A673 (cell line): ENCODE measurements around the gene PALLD.

Experiments used
- CTCF ChIP-seq: fragments of 300-800, 200-600 bp; sonication (generic); conservative IDR thresholded peaks from 2 replicates; pipeline ENCODE4 v1.5.1; 2017; ENCODE audit warnings: low read depth, mild to moderate bottlenecking, antibody characterized with exemption, low read length, moderate library complexity, mixed read lengths
- EZH2 ChIP-seq: fragments of 200-600 bp; sonication (generic); IDR thresholded peaks from 2 replicates; pipeline ENCODE4 v1.6.1; 2017; ENCODE audit warnings: borderline replicate concordance, low read depth, mild to moderate bottlenecking, mixed read lengths, antibody characterized with exemption, low read length; ENCODE audit not compliant: poor library complexity, severe bottlenecking

GRCh38 chr4:168833881-168834280, 337.0 kb downstream of the PALLD start:
- TF ChIP-seq CTCF (no peak), EZH2 (no peak)
